Common myeloid progenitor, CD34-positive (primary cell): ENCODE data around the gene ASMTL.

Experiments
- CTCF ChIA-PET: fragments of 350-600 bp; sonication (Branson Sonifier 250); formaldehyde crosslinking; loops from one replicate; lab custom pipeline; 2021; ENCODE audit warnings: antibody characterized with exemption; lab: Charles Lee
- POLR2A ChIA-PET: fragments of 350-600 bp; sonication (Branson Sonifier 250); formaldehyde crosslinking; loops from one replicate; lab custom pipeline; 2021; ENCODE audit warnings: antibody characterized with exemption; lab: Charles Lee
- DNase-seq, 3 donors: peaks; one replicate each; pipeline versions ENCODE4 v3.0.0 to v3.0.0-alpha.2; 2013
- H3K27ac ChIP-seq, 2 experiments: 1 replicate in 1 of 2; 2 replicates in 1 of 2; pipeline ENCODE4 v1.7.0; 2013; ENCODE audit warnings: inconsistent platforms in 2 of 2, low read length in 2 of 2, mild to moderate bottlenecking in 2 of 2, low read depth in 1 of 2, moderate library complexity in 1 of 2; ENCODE audit not compliant: severe bottlenecking in 2 of 2, insufficient read depth in 1 of 2, poor library complexity in 1 of 2
- H3K27me3 ChIP-seq, 5 experiments: replicated peaks in 2 of 5; 1 replicate in 3 of 5; 2 replicates in 2 of 5; pipeline versions ENCODE4 v1.6.1 to v1.7.0; 2013; ENCODE audit warnings: low read length in 4 of 5, mild to moderate bottlenecking in 2 of 5, moderate library complexity in 2 of 5, inconsistent platforms in 1 of 5; ENCODE audit not compliant: insufficient read depth in 5 of 5, control insufficient read depth in 4 of 5
- H3K36me3 ChIP-seq, 4 experiments: 1 replicate in 2 of 4; 2 replicates in 2 of 4; pipeline versions ENCODE4 v1.6.1 to v1.7.0; 2013; ENCODE audit warnings: low read length in 3 of 4, control low read depth in 1 of 4, mild to moderate bottlenecking in 1 of 4; ENCODE audit not compliant: control insufficient read depth in 4 of 4, insufficient read depth in 4 of 4
- H3K4me1 ChIP-seq, 4 experiments: 1 replicate in 3 of 4; 2 replicates in 1 of 4; pipeline versions ENCODE4 v1.6.1 to v1.7.1; 2013; ENCODE audit warnings: low read length in 3 of 4, mild to moderate bottlenecking in 3 of 4, control low read depth in 1 of 4, inconsistent platforms in 1 of 4, moderate library complexity in 1 of 4; ENCODE audit not compliant: control insufficient read depth in 4 of 4, insufficient read depth in 4 of 4; ENCODE audit errors: control extremely low read depth in 1 of 4
- H3K4me3 ChIP-seq, 7 experiments: 1 replicate in 4 of 7; 2 replicates in 3 of 7; pipeline versions ENCODE4 v1.5.1 to v1.7.0; 2013; ENCODE audit warnings: mild to moderate bottlenecking in 7 of 7, low read length in 6 of 7, moderate library complexity in 6 of 7, inconsistent platforms in 2 of 7, low read depth in 2 of 7, control low read depth in 1 of 7; ENCODE audit not compliant: insufficient read depth in 4 of 7, control insufficient read depth in 1 of 7; ENCODE audit errors: extremely low read depth in 1 of 7
- H3K9me3 ChIP-seq, 5 experiments: 1 replicate in 4 of 5; 2 replicates in 1 of 5; pipeline versions ENCODE4 v1.6.1 to v1.7.1; 2013; ENCODE audit warnings: low read length in 4 of 5, mild to moderate bottlenecking in 2 of 5, inconsistent platforms in 1 of 5, low read depth in 1 of 5, moderate library complexity in 1 of 5; ENCODE audit not compliant: control insufficient read depth in 4 of 5, insufficient read depth in 2 of 5; ENCODE audit errors: control extremely low read depth in 1 of 5
- WGBS: methylation state at CpG from one replicate; pipeline ENCODE4 v1.1.5; 2013; ENCODE audit not compliant: insufficient coverage; 5-methylcytosine and 5-hydroxymethylcytosine counted together

Gene ASMTL

GRCh38 chrX:1465286-1466231, 12.8 kb upstream of the ASMTL start:
- H3K27me3 ChIP-seq = no peaks in the 10 kb centered on the region
- no peaks in the 10 kb centered on the region for H3K9me3 ChIP-seq
- H3K27ac ChIP-seq = peak overlapping the region; percentile 21 to 66
- peaks cover 0 to 51% (median 23%) of the 10 kb centered on the region in 4 experiments for H3K36me3 ChIP-seq
- DNase-seq = no peak
- WGBS = 95% methylated on average over 70 of the region's 75 CpGs
- POLR2A ChIA-PET = no interaction called here
- CTCF ChIA-PET = no interaction called here
- peak overlapping the region in 3 of 7 experiments; percentile 33 to 56 (median 33) for H3K4me3 ChIP-seq
- peaks cover 5 to 69% (median 63%) of the 10 kb centered on the region in 4 experiments for H3K4me1 ChIP-seq

GRCh38 chrX:1464971-1465285, 12.2 kb upstream of the ASMTL start:
- CTCF ChIA-PET = no interaction called here

GRCh38 chrX:1464041-1464970, 11.6 kb upstream of the ASMTL start:
- H3K27me3 ChIP-seq = no peaks in the 10 kb centered on the region
- H3K4me3 ChIP-seq = peak overlapping the region in 4 of 7 experiments; percentile 33 to 56 (median 42)
- H3K4me1 ChIP-seq = peaks cover 5 to 62% (median 52%) of the 10 kb centered on the region in 4 experiments
- ChIA-PET POLR2A (no interaction called here), CTCF (no interaction called here)
- WGBS = 58% methylated on average over 17 of the region's 24 CpGs
- DNase-seq = peak in 2 of 3 donors; percentile 73 to 77
- no peaks in the 10 kb centered on the region for H3K9me3 ChIP-seq
- H3K27ac ChIP-seq = peak overlapping the region; percentile 21 to 66
- peaks cover 0 to 51% (median 23%) of the 10 kb centered on the region in 4 experiments for H3K36me3 ChIP-seq

More at GRCh38 chrX:1464971-1465285, 12.2 kb upstream of the ASMTL start:
- H3K9me3 ChIP-seq = no peaks in the 10 kb centered on the region
- H3K27ac ChIP-seq = peak overlapping the region; percentile 21 to 66
- H3K27me3 ChIP-seq = no peaks in the 10 kb centered on the region
- H3K4me1 ChIP-seq = peaks cover 5 to 66% (median 57%) of the 10 kb centered on the region in 4 experiments
- H3K4me3 ChIP-seq = peak overlapping the region in 4 of 7 experiments; percentile 33 to 56 (median 42)
- DNase-seq = no peak
- 60% methylated on average over 10 of the region's 12 CpGs for WGBS
- peaks cover 0 to 51% (median 23%) of the 10 kb centered on the region in 4 experiments for H3K36me3 ChIP-seq
- POLR2A ChIA-PET = no interaction called here

- peak overlapping the region in 1 of 2 experiments; percentile 62 for H3K27ac ChIP-seq
- peaks cover 0 to 51% (median 23%) of the 10 kb centered on the region in 4 experiments for H3K36me3 ChIP-seq
- WGBS = 98% methylated on average over 4 of the region's 5 CpGs
- no peak for DNase-seq
- H3K9me3 ChIP-seq = no peaks in the 10 kb centered on the region
- H3K4me1 ChIP-seq = peaks cover 5 to 62% (median 48%) of the 10 kb centered on the region in 4 experiments
- no peak overlapping the region for H3K4me3 ChIP-seq
- no peaks in the 10 kb centered on the region for H3K27me3 ChIP-seq
- ChIA-PET CTCF (no interaction called here), POLR2A (no interaction called here)
Measured at GRCh38 chrX:1463581-1463980, 10.9 kb upstream of the ASMTL start.

GRCh38 chrX:1462596-1463251, 10.0 kb upstream of the ASMTL start:
- ChIA-PET POLR2A (no interaction called here), CTCF (no interaction called here)
- Histone ChIP-seq H3K9me3 (no peaks in the 10 kb centered on the region), H3K4me1 (peaks cover 3 to 56% (median 42%) of the 10 kb centered on the region in 4 experiments), H3K4me3 (no peak overlapping the region), H3K27ac (peak overlapping the region in 1 of 2 experiments; percentile 62), H3K36me3 (peaks cover 0 to 51% (median 23%) of the 10 kb centered on the region in 4 experiments), H3K27me3 (no peaks in the 10 kb centered on the region)
- WGBS = 48% methylated on average over 18 of the region's 19 CpGs
- DNase-seq = peak; percentile 59 to 86 (median 80)

GRCh38 chrX:1462110-1462509, 9.4 kb upstream of the ASMTL start:
- no peaks in the 10 kb centered on the region for H3K9me3 ChIP-seq
- POLR2A ChIA-PET = no interaction called here
- H3K27me3 ChIP-seq = no peaks in the 10 kb centered on the region
- H3K4me1 ChIP-seq = peaks cover 0 to 50% (median 36%) of the 10 kb centered on the region in 4 experiments
- H3K4me3 ChIP-seq = no peak overlapping the region
- no peak overlapping the region for H3K27ac ChIP-seq
- peaks cover 0 to 46% (median 23%) of the 10 kb centered on the region in 4 experiments for H3K36me3 ChIP-seq
- CTCF ChIA-PET = no interaction called here
- no peak for DNase-seq
